A549 (cell line): ENCODE measurements around the gene KIAA0930. TPM values are rescaled to one million over a fixed set of nuclear protein-coding genes. Genes with fewer than 3 reads are reported as not detected.

Source experiments
- ATAC-seq, 2 experiments: fragments of 200-7000 bp in 1 of 2; fragments of >200 bp in 1 of 2; cut with Nextera tagmentation in 1 of 2; cut with Tn5 transposase in 1 of 2; 3 replicates each; pipeline versions ENCODE4 v1.8.0 to v1.9.1; 2018 to 2020; ENCODE audit warnings: mild to moderate bottlenecking in 1 of 2, moderate library complexity in 1 of 2
- CTCF ChIA-PET: fragments of 300-600 bp; sonication (Branson Sonifier 250); formaldehyde crosslinking; extraction: SDS; loops from one replicate; lab custom pipeline; 2021; ENCODE audit warnings: antibody characterized with exemption, inconsistent platforms; lab: Yijun Ruan, JAX
- POLR2A ChIA-PET: fragments of 350-600 bp; formaldehyde crosslinking; extraction: SDS; loops from one replicate; lab custom pipeline; 2021; ENCODE audit warnings: antibody characterized with exemption, inconsistent platforms; lab: Yijun Ruan, JAX
- DNase-seq, 2 experiments: peaks; one replicate each; pipeline versions ENCODE4 v3.0.0 to v3.0.0-alpha.2; 2011 to 2016; ENCODE audit warnings: low read depth in 1 of 2, low spot score in 1 of 2
- FAIRE-seq: peaks from 2 replicates; lab custom pipeline; 2011; peaks lifted over from hg19 to GRCh38; lab: Jason Lieb, UNC
- H3K27ac ChIP-seq, 2 experiments: fragments of >200 bp; sonication (Bioruptor Twin); formaldehyde crosslinking; 3 replicates each; pipeline ENCODE4 v1.5.1; 2016 to 2017
- H3K4me1 ChIP-seq: fragments of >200 bp; sonication (Bioruptor Twin); formaldehyde crosslinking; 3 replicates; pipeline ENCODE4 v1.6.1; 2016
- H3K4me2 ChIP-seq: fragments of >200 bp; sonication (Bioruptor Twin); formaldehyde crosslinking; 3 replicates; pipeline ENCODE4 v1.6.1; 2016
- H3K4me3 ChIP-seq: fragments of >200 bp; sonication (Bioruptor Twin); formaldehyde crosslinking; 3 replicates; pipeline ENCODE4 v1.5.1; 2016
- H3K9me3 ChIP-seq: fragments of >200 bp; sonication (Bioruptor Twin); formaldehyde crosslinking; 3 replicates; pipeline ENCODE4 v1.6.1; 2016
- BHLHE40 ChIP-seq: IDR thresholded peaks from 2 replicates; pipeline ENCODE4 v1.6.1; 2012; ENCODE audit warnings: low read depth, low read length, inconsistent platforms
- CBX2 ChIP-seq: fragments of 200-600 bp; sonication (generic); IDR thresholded peaks from 2 replicates; pipeline ENCODE4 v1.6.1; 2016; ENCODE audit warnings: low read depth, mild to moderate bottlenecking, borderline replicate concordance
- CBX8 ChIP-seq: fragments of 200-600 bp; sonication (generic); IDR thresholded peaks from 2 replicates; pipeline ENCODE4 v1.6.1; 2016
- CHD2 ChIP-seq: fragments of 150-350 bp; IDR thresholded peaks from 2 replicates; pipeline ENCODE4 v1.6.1; 2014; ENCODE audit warnings: low read length; ENCODE audit not compliant: partially characterized antibody
- EHF ChIP-seq: fragments of 250-450 bp; sonication (Bioruptor Pico); IDR thresholded peaks from 2 replicates; pipeline ENCODE4 v1.5.0; 2020; ENCODE audit warnings: mild to moderate bottlenecking
- EHMT2 ChIP-seq: fragments of 200-600 bp; sonication (generic); IDR thresholded peaks from 2 replicates; pipeline ENCODE4 v1.6.1; 2016; ENCODE audit warnings: antibody characterized with exemption, low read depth, mild to moderate bottlenecking, moderate library complexity
- EP300 ChIP-seq, 2 experiments: fragments of >200 bp; sonication (Bioruptor Twin); formaldehyde crosslinking; IDR thresholded peaks; 2 replicates in 1 of 2; 3 replicates in 1 of 2; pipeline ENCODE4 v1.6.1; 2016 to 2017
- ESRRA ChIP-seq: fragments of 150-350 bp; IDR thresholded peaks from 2 replicates; pipeline ENCODE4 v1.6.1; 2014; ENCODE audit warnings: mild to moderate bottlenecking, low read length, borderline replicate concordance
- FOXS1 ChIP-seq: fragments of 250-450 bp; sonication (Bioruptor Pico); IDR thresholded peaks from 2 replicates; pipeline ENCODE4 v1.5.0; 2020; ENCODE audit warnings: mild to moderate bottlenecking, moderate library complexity
- GATA3 ChIP-seq: IDR thresholded peaks from 2 replicates; pipeline ENCODE4 v1.6.1; 2012; ENCODE audit warnings: borderline replicate concordance
- HEYL ChIP-seq: fragments of 250-450 bp; sonication (Bioruptor Pico); IDR thresholded peaks from 2 replicates; pipeline ENCODE4 v1.8.0; 2021; ENCODE audit warnings: mild to moderate bottlenecking, moderate library complexity
- HOXB5 ChIP-seq: fragments of 250-450 bp; sonication (Bioruptor Pico); IDR thresholded peaks from 2 replicates; pipeline ENCODE4 v1.5.0; 2020; ENCODE audit warnings: mild to moderate bottlenecking, moderate library complexity
- NR3C1 ChIP-seq: fragments of >200 bp; sonication (Bioruptor Twin); formaldehyde crosslinking; IDR thresholded peaks from 3 replicates; pipeline ENCODE4 v1.6.1; 2017
- PHF8 ChIP-seq: fragments of 200-600 bp; sonication (generic); IDR thresholded peaks from 2 replicates; pipeline ENCODE4 v1.6.1; 2016; ENCODE audit warnings: low read depth, mild to moderate bottlenecking, antibody characterized with exemption, moderate library complexity, borderline replicate concordance
- POLR2AphosphoS2 ChIP-seq: conservative IDR thresholded peaks from 2 replicates; pipeline ENCODE4 v1.6.1; 2012; ENCODE audit warnings: low read length, improper control_type of control experiment, inconsistent platforms
- RCOR1 ChIP-seq: fragments of 150-350 bp; IDR thresholded peaks from 2 replicates; pipeline ENCODE4 v1.6.1; 2014; ENCODE audit warnings: antibody characterized with exemption, low read length, low read depth
- RFX5 ChIP-seq: fragments of 450-650 bp; IDR thresholded peaks from 2 replicates; pipeline ENCODE4 v1.7.1; 2014; ENCODE audit warnings: antibody characterized with exemption, mild to moderate bottlenecking, moderate library complexity
- RNF2 ChIP-seq: fragments of 200-600 bp; sonication (generic); IDR thresholded peaks from 2 replicates; pipeline ENCODE4 v1.6.1; 2016; ENCODE audit warnings: low read depth, mild to moderate bottlenecking, antibody characterized with exemption, moderate library complexity, borderline replicate concordance
- SMC3 ChIP-seq: fragments of >200 bp; sonication (Bioruptor Twin); formaldehyde crosslinking; IDR thresholded peaks from 3 replicates; pipeline ENCODE4 v1.6.1; 2018; ENCODE audit warnings: inconsistent platforms
- TFCP2L1 ChIP-seq: fragments of 250-450 bp; sonication (Bioruptor Pico); IDR thresholded peaks from 2 replicates; pipeline ENCODE4 v1.5.0; 2021; ENCODE audit warnings: mild to moderate bottlenecking
- TP53 ChIP-seq: fragments of 250-450 bp; sonication (Bioruptor Pico); IDR thresholded peaks from 2 replicates; pipeline ENCODE4 v1.5.0; 2021; ENCODE audit warnings: mild to moderate bottlenecking, moderate library complexity
- WGBS: methylation state at CpG from one replicate; pipeline ENCODE4 v1.1.6; 2017; ENCODE audit errors: missing lambda C conversion rate; 5-methylcytosine and 5-hydroxymethylcytosine counted together
- polyA plus RNA-seq, 4 experiments: library from polyadenylated mRNA; depleted of rRNA in 3 of 4; stranded (reverse); fragments of >200 nt; fragmentation: RNase III in 1 of 4; extraction: RNeasy Plus Mini Kit Qiagen cat#74134 plus additional on column Dnase treatment in 1 of 4; gene quantifications; 2 replicates in 3 of 4; 3 replicates in 1 of 4; pipeline ENCODE4 v1.2.3, GENCODE V29; 2011 to 2017
- TF ChIP-seq, protein P1 (sequence below): fragments of 150-350 bp; IDR thresholded peaks from 2 replicates; pipeline ENCODE4 v1.6.1; 2014; ENCODE audit warnings: low read depth, mild to moderate bottlenecking, low read length
- TF ChIP-seq, protein P2 (sequence below): IDR thresholded peaks from 2 replicates; pipeline ENCODE4 v1.6.1; 2012
- TF ChIP-seq, protein P3 (sequence below): fragments of 450-650 bp; IDR thresholded peaks from 2 replicates; pipeline ENCODE4 v1.6.1; 2014; ENCODE audit warnings: antibody characterized with exemption
- TF ChIP-seq, protein P4 (sequence below): IDR thresholded peaks from 2 replicates; pipeline ENCODE4 v1.6.1; 2012

KIAA0930 gene
- polyA plus RNA-seq, 2 of the 4 experiments (the other 2 are of a cell fraction): 47.7 to 60.0 TPM

DNA sequence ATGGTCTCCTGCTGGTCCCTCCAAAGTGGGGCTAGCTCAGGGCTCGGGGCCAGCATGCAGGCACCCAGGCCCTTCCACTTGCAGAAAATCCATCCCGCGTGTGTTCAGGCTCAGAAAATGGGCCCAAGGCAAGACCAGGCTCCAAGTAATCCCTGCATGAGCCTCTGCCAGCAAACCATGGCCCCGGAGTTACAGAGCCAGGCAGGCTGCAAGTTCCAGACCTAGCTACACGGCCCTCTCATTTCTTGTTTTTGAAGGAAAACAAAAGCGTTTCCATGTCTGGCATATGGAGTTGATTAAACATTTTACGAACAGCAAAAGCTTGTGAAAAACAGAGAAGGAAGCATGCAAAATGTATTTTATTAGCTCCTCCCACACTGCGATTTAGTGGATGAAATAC is 29.7 kb downstream of the KIAA0930 start:
- Histone ChIP-seq H3K4me1 (peaks cover 37% of the 10 kb centered on the region), H3K4me3 (peak overlapping the region; percentile 56; the same call in 2 of the 3 replicates), H3K9me3 (no peaks in the 10 kb centered on the region), H3K27ac (peak overlapping the region; percentile 93 to 96)
- ChIA-PET CTCF (interaction anchor here (0.8 to 3.9 kb wide), 4 partner anchors 20 to 53 kb away, joined by 3 to 17 read pairs (median 6); no protein-coding TSS in a partner anchor), POLR2A (interaction anchor here (0.6 kb wide), 1 partner anchor 37 kb away, joined by 4 read pairs; no protein-coding TSS in a partner anchor)
- FAIRE-seq: no peak
- no peak for DNase-seq
- 76% methylated on average over 8 of the region's 8 CpGs for WGBS
- no peak for TF ChIP-seq GATA3
- TF ChIP-seq RFX5: no peak
- TF ChIP-seq NR3C1: no peak
- TF ChIP-seq FOXS1: no peak
- TF ChIP-seq, protein P1, sequence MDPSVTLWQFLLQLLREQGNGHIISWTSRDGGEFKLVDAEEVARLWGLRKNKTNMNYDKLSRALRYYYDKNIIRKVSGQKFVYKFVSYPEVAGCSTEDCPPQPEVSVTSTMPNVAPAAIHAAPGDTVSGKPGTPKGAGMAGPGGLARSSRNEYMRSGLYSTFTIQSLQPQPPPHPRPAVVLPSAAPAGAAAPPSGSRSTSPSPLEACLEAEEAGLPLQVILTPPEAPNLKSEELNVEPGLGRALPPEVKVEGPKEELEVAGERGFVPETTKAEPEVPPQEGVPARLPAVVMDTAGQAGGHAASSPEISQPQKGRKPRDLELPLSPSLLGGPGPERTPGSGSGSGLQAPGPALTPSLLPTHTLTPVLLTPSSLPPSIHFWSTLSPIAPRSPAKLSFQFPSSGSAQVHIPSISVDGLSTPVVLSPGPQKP: no peak
- TF ChIP-seq CBX8: no peak
- TF ChIP-seq, protein P2, sequence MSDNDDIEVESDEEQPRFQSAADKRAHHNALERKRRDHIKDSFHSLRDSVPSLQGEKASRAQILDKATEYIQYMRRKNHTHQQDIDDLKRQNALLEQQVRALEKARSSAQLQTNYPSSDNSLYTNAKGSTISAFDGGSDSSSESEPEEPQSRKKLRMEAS: no peak
- no peak for TF ChIP-seq HOXB5 (CRISPR knock-in tag)
- no peak for TF ChIP-seq BHLHE40
- TF ChIP-seq, protein P3, sequence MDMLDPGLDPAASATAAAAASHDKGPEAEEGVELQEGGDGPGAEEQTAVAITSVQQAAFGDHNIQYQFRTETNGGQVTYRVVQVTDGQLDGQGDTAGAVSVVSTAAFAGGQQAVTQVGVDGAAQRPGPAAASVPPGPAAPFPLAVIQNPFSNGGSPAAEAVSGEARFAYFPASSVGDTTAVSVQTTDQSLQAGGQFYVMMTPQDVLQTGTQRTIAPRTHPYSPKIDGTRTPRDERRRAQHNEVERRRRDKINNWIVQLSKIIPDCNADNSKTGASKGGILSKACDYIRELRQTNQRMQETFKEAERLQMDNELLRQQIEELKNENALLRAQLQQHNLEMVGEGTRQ: no peak
- TF ChIP-seq, all 56 proteins: peak for 0
- H3K4me2 ChIP-seq: peak overlapping the region; percentile 100
- ATAC-seq: no peak

DNA sequence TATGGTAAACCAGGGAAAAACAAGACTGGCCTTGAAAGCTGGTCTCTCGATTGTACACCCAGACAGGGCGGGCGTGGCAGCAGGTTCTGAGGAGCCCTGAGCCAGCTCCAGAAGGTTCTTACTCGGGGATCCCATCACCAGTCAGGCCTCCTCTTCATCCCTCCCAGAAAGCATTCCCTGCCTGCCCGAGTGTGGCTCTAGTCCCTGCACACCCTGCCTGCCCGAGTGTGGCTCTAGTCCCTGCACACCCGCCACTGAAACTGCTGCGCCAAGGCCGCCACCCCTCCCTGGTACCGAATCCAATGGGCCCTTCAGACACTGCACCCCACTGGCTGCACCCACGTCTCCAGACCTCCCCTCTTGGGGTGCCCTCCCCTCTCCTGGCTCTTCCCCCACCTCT is 30.1 kb downstream of the KIAA0930 start:
- FAIRE-seq (no peak), DNase-seq (no peak), ATAC-seq (no peak)
- WGBS: 74% methylated on average over 7 of the region's 11 CpGs
- H3K4me1 ChIP-seq: peaks cover 37% of the 10 kb centered on the region
- peak overlapping the region; percentile 100 for H3K4me2 ChIP-seq
- ChIA-PET CTCF (interaction anchor here (1.5 to 3.9 kb wide), 2 partner anchors 19 to 30 kb away, joined by 3 to 17 read pairs; no protein-coding TSS in a partner anchor), POLR2A (no interaction called here)
- peak overlapping the region; percentile 93 to 96; a peak in 5 of 6 replicates for H3K27ac ChIP-seq
- TF ChIP-seq PHF8: no peak
- no peaks in the 10 kb centered on the region for H3K9me3 ChIP-seq
- H3K4me3 ChIP-seq: peak overlapping the region; percentile 56; the same call in 2 of the 3 replicates

DNA sequence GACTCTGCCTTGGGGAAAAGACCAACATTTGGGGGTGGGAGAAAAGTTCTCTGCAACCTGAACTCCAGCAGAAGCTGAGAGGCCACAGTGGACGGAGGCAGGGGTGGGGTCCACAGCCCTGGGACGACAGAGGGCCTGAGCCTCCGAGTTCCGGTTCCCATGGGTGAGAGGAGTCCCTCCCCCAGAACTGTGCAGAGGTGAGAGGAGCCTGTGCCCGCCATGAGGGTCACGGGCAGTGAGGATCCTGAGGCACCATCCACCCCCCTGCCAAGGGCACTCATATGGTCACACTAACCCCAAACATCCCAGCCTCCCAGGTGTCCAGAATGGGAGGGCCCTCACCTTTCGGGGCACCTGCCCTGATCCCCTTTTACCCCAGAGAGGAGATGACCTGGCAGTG is 30.5 kb downstream of the KIAA0930 start:
- ATAC-seq (no peak), FAIRE-seq (no peak), DNase-seq (no peak)
- 94% methylated on average over 7 of the region's 7 CpGs for WGBS
- peak overlapping the region; percentile 93 to 96 for H3K27ac ChIP-seq
- ChIA-PET POLR2A (no interaction called here), CTCF (interaction anchor here (0.9 to 3.9 kb wide), 4 partner anchors 9 to 109 kb away, joined by 3 to 17 read pairs (median 5); no protein-coding TSS in a partner anchor)
- H3K9me3 ChIP-seq: no peaks in the 10 kb centered on the region
- H3K4me3 ChIP-seq: no peak overlapping the region
- peaks cover 37% of the 10 kb centered on the region for H3K4me1 ChIP-seq
- TF ChIP-seq HEYL (CRISPR knock-in tag): no peak
- TF ChIP-seq SMC3: no peak
- TF ChIP-seq TP53 (CRISPR knock-in tag): no peak
- TF ChIP-seq, protein P2: no peak
- TF ChIP-seq, protein P4, sequence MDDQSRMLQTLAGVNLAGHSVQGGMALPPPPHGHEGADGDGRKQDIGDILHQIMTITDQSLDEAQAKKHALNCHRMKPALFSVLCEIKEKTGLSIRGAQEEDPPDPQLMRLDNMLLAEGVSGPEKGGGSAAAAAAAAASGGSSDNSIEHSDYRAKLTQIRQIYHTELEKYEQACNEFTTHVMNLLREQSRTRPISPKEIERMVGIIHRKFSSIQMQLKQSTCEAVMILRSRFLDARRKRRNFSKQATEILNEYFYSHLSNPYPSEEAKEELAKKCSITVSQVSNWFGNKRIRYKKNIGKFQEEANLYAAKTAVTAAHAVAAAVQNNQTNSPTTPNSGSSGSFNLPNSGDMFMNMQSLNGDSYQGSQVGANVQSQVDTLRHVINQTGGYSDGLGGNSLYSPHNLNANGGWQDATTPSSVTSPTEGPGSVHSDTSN: no peak
- no peak for TF ChIP-seq ESRRA
- no peak for TF ChIP-seq POLR2AphosphoS2
- no peak for TF ChIP-seq RFX5
- no peak for TF ChIP-seq EHMT2
- TF ChIP-seq EHF (CRISPR knock-in tag): no peak
- TF ChIP-seq CBX2: no peak
- TF ChIP-seq RCOR1: no peak
- TF ChIP-seq CHD2: no peak
- TF ChIP-seq EP300 (IDR thresholded peaks at IDR 0.05): no peak
- TF ChIP-seq RNF2: no peak
- no peak for TF ChIP-seq TFCP2L1
- H3K4me2 ChIP-seq: peak overlapping the region; percentile 100
